IPS-NIHi7 (cell line): ENCODE measurements around the gene KIAA1549.

ENCODE experiments used
- DNase-seq: peaks from one replicate; pipeline ENCODE4 v3.0.0; 2012; ENCODE audit warnings: mixed read lengths; ENCODE audit errors: extremely low spot score

Gene KIAA1549

GRCh38 chr7:138885383-138886147 is 95.6 kb downstream of the KIAA1549 start:
- no peak for DNase-seq

DNA sequence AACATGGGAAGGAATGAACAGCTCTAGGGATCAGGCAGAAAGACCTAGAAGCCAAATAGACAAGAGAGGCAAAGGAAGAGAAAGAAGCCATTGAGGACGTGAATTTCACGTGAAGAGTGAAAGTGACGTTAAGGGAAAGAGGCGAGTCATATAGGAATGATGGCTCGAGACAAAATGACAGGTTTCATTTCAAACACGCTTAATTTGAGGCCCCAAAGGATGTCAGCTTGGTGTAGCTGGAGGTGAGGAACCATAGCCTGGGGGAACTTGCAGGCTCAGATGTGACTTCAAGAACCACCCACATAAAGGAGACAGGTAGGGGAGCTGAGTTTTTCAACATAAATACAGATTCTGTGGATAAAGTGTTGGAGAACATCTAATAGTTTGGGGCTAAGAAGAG is 98.9 kb downstream of the KIAA1549 start:
- no peak for DNase-seq

DNA sequence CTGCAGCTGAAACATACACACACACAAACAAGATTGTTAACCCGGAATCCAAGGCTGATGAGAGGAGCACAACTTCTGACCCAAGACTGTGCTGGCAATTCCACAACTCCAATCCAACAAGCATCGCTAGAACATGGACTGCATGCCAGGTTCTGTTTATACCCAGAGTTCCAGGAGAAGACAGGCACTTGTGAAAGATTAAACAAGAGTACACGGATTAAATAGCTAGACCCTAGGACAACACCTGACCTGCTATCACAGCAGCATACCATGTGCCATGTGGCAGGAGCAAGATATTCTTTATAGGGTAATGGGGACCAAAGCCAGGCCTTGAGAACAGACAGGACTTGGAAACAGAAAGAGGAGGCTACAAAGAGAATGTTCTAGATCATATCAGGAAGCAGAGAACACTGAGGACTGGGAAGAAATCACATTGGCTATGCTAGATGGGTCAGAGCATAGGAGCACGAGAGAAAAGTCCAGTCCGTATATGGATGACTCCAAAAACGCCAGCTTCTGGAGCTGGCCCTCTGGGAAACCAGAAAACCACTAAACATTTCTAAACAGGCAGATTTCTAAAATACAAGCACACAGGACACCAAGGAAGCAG is 99.5 kb downstream of the KIAA1549 start:
- no peak for DNase-seq

DNA sequence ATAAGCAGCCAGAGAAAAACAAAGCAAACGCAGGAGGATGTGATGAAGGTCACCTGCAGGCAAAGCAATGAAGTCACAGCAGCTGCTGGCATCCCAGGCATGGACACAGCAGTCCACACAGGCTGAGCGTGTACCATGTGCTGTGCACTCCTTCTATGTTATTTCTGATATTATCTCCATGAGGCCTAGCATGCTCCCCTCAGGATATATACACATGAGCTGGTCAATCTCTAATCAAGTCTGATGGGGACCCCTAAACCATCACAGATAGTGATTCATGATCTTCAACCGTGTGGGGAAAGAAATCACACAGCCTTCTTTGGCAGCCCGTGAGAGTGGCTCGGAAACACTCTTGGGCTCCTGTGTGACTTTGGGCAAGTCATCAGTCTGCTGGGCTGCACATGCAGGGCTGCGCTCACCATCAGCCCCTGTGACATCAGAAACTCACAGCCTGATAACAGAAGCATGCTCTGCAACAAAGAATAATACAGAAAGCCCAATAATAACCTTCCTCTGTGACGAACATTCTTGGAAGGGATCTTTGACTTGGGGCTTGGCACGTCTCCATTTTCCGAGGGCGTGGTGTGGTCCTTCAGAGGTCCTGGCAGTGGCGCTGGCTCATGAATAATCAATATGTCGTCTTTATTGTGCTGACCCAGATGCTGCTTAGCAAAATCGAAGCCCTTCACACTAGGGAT is 100.2 kb downstream of the KIAA1549 start:
- DNase-seq = no peak

- DNase-seq = no peak
Observed at GRCh38 chr7:138879356-138879755, 101.8 kb downstream of the KIAA1549 start.

GRCh38 chr7:138878856-138879255 is 102.3 kb downstream of the KIAA1549 start:
- DNase-seq = no peak

- no peak for DNase-seq
Observed at GRCh38 chr7:138878051-138878450, 103.1 kb downstream of the KIAA1549 start.

DNA sequence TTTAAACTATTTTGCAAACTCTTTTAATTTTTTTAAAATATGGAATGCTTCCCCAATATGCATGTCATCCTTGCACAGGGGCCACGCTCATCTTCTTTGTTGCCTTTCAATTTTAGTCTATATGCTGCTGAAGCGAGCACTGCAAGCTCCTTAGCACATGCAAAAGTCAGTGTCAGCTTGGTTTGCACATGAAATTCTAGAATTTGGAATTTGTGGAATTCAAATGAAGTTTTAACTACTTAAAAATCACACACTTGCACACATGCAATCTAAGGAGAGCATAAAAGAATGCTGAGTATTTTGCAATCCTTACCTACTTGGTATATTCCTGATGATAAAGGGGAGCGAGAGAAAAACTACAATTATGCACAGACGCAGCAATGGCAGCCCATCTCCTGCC is 104.9 kb downstream of the KIAA1549 start:
- DNase-seq = no peak

DNA sequence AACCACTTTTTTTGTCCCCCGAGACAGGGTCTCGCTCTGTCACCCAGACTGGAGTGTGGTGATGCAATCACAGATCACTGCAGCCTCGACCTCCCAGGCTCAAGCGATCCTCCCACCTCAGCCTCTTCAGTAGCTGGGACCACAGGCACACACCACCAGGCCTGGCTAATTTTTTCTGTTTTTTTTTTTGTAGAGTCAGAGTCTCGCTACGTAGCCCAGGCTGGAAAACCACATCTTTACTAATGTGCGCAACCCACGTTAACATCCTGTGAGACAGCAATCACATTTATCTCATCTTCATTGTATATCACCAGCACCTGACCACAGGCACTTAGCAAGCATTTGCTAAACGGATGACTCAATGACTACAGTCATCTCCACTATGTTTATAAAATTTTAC is 105.4 kb downstream of the KIAA1549 start:
- DNase-seq = no peak

- DNase-seq = no peak
Observed at GRCh38 chr7:138873220-138873892, 107.8 kb downstream of the KIAA1549 start.

GRCh38 chr7:138872576-138872975 is 108.6 kb downstream of the KIAA1549 start:
- no peak for DNase-seq

- no peak for DNase-seq
Observed at GRCh38 chr7:138871814-138872090, 109.4 kb downstream of the KIAA1549 start.

GRCh38 chr7:138871065-138871813 is 110.0 kb downstream of the KIAA1549 start:
- no peak for DNase-seq

DNA sequence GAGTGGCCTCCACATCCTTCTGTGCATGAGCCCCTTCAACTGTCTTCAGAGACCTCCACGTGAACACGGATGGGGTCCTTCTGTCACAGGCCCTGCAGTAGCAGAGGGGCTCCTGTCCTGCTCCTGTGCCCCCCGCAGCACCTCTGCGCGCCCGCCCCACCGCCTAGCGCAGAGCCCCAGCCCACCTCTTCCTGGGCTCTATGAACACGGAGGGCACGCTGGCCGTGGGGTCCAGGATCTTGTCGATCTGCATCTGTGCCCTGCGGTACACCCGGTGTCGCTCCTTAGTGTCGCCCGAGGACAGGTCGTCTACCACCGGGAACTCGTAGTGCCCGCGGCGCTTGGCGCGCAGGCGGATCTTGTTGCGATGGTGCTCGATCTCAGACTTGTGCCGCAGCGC is 111.8 kb downstream of the KIAA1549 start:
- DNase-seq = no peak

DNA sequence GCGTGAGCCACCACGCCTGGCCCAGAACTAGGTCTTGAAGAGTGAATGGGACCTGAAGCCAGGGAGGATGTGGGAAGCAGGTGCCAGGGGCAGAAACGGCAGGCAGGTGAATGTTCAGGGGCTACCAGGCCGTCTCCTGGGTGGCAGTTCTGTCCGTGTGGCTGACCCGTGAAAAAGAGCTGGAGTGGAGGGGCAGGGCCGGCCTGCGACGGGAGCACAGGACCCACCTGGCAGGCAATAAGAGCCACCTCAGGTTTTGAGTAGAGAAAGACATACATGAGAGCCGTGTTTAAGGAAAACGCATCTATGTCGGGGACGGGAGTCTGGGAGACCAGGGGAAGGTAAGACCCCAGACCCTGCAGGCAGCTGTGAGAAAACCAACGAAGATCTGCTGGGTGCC is 112.5 kb downstream of the KIAA1549 start:
- no peak for DNase-seq

- DNase-seq = no peak
Observed at GRCh38 chr7:138867744-138868143, 113.4 kb downstream of the KIAA1549 start.

DNA sequence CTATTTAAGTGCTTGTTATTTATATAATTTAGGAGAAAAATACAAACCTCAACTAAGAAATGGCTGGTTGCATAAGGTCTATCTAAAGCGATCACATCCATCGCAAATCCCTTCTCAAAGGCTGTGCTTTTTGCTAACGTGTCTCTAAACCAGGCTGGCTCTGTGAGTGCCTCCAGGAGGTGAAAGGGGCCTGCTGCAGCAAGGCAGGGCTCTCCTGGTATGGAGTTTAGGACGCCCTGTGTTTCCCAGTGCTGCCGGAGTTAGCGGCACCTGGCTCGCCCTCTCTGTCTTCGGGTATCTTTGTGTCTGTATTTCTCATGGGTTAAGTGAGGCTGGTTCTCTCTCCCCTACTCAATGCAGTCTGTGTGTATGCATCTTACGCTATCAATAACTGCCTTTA is 114.8 kb downstream of the KIAA1549 start:
- no peak for DNase-seq

DNA sequence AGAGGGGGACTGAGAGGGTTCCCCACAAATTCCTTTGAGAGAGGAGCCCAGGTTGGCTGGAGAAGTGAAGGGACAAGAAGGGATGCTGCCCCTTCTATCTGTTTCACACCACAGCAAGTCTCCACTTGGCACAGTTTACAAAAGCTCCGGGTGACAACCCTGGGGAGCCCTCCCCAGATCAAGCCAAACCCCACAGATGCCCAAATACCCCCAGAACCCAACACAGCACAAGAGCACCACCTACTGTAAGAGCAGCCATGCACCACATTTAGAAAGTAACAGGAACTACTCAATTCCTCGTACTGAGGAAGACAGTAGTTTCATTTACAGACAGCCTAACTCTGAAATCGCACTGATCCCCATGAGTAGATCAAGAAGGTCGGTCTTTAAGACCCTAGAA is 115.3 kb downstream of the KIAA1549 start:
- peak; percentile 49 for DNase-seq

- DNase-seq = no peak
Observed at GRCh38 chr7:138864667-138865066, 116.5 kb downstream of the KIAA1549 start.

DNA sequence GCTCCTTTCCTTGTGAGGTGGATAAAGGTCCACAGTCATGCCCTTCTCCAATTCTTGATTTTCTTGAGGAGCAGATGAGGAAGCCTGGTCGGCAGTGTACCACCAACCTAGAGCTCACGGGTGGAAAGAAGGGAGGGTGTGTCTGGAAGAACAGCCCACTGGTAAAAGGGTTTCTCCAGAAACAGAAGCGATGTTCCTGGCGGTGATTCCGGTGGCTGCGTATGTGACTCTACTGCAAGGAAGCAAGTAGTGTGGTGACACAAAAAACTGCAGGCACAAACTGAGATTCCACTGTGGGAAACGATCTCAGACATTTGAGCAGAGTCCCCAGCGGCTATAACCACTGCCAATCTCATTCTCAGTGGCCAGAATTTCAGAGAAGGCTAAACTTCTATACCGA is 117.3 kb downstream of the KIAA1549 start:
- no peak for DNase-seq

- DNase-seq = no peak
Observed at GRCh38 chr7:138861051-138861450, 120.1 kb downstream of the KIAA1549 start.

- DNase-seq = no peak
Observed at GRCh38 chr7:138857728-138858127, 123.5 kb downstream of the KIAA1549 start.
